HEK293 (cell line): Measurements from ENCODE around the gene SPACA4.
A peak's percentile ranks its signal among the peaks of the same experiment; 100 is the strongest.

Experiments
- FEZF1 ChIP-seq: fragments of 450-650 bp; formaldehyde crosslinking; IDR thresholded peaks from 2 replicates; pipeline ENCODE4 v1.5.1; 2016; ENCODE audit warnings: missing biosample characterization, missing genetic modification characterization
- GLIS2 ChIP-seq: fragments of 450-650 bp; formaldehyde crosslinking; IDR thresholded peaks from 2 replicates; pipeline ENCODE4 v1.5.1; 2016; ENCODE audit warnings: missing biosample characterization, missing genetic modification characterization
- KLF16 ChIP-seq: fragments of 450-650 bp; formaldehyde crosslinking; IDR thresholded peaks from 2 replicates; pipeline ENCODE4 v1.5.1; 2017; ENCODE audit warnings: missing biosample characterization, missing genetic modification characterization
- KLF7 ChIP-seq: fragments of 450-650 bp; formaldehyde crosslinking; IDR thresholded peaks from 2 replicates; pipeline ENCODE4 v1.5.1; 2016; ENCODE audit warnings: missing biosample characterization, missing genetic modification characterization, borderline replicate concordance
- SP7 ChIP-seq: fragments of 450-650 bp; formaldehyde crosslinking; IDR thresholded peaks from 2 replicates; pipeline ENCODE4 v1.5.1; 2016; ENCODE audit warnings: missing biosample characterization, missing genetic modification characterization
- ZBTB8A ChIP-seq: fragments of 450-650 bp; formaldehyde crosslinking; IDR thresholded peaks from 2 replicates; pipeline ENCODE4 v1.5.1; 2016; ENCODE audit warnings: missing biosample characterization, missing genetic modification characterization
- ZNF16 ChIP-seq: fragments of 450-650 bp; formaldehyde crosslinking; IDR thresholded peaks from 2 replicates; pipeline ENCODE4 v1.5.1; 2016; ENCODE audit warnings: low read depth, missing biosample characterization, missing genetic modification characterization
- ZNF2 ChIP-seq: fragments of 450-650 bp; formaldehyde crosslinking; IDR thresholded peaks from 2 replicates; pipeline ENCODE4 v1.5.1; 2016; ENCODE audit warnings: missing biosample characterization, missing genetic modification characterization
- ZNF202 ChIP-seq: fragments of 450-650 bp; formaldehyde crosslinking; IDR thresholded peaks from 2 replicates; pipeline ENCODE4 v1.5.1; 2016; ENCODE audit warnings: missing biosample characterization, missing genetic modification characterization, borderline replicate concordance
- ZNF311 ChIP-seq: fragments of 450-650 bp; formaldehyde crosslinking; IDR thresholded peaks from 2 replicates; pipeline ENCODE4 v1.5.1; 2017; ENCODE audit warnings: missing biosample characterization, missing genetic modification characterization, borderline replicate concordance
- ZNF335 ChIP-seq: fragments of 450-650 bp; formaldehyde crosslinking; conservative IDR thresholded peaks from 2 replicates; pipeline ENCODE4 v1.5.1; 2016; ENCODE audit warnings: missing biosample characterization, missing genetic modification characterization
- ZNF341 ChIP-seq: fragments of 450-650 bp; formaldehyde crosslinking; IDR thresholded peaks from 2 replicates; pipeline ENCODE4; 2016; ENCODE audit warnings: low read depth, missing biosample characterization, missing genetic modification characterization
- ZNF473 ChIP-seq: fragments of 450-650 bp; formaldehyde crosslinking; IDR thresholded peaks from 2 replicates; pipeline ENCODE4 v1.5.1; 2017; ENCODE audit warnings: missing biosample characterization, missing genetic modification characterization
- ZNF501 ChIP-seq: fragments of 450-650 bp; formaldehyde crosslinking; IDR thresholded peaks from 2 replicates; pipeline ENCODE4 v1.5.1; 2016; ENCODE audit warnings: missing biosample characterization, missing genetic modification characterization
- ZNF600 ChIP-seq: fragments of 450-650 bp; formaldehyde crosslinking; IDR thresholded peaks from 2 replicates; pipeline ENCODE4 v1.5.1; 2016; ENCODE audit warnings: missing biosample characterization, missing genetic modification characterization
- ZNF624 ChIP-seq: fragments of 450-650 bp; formaldehyde crosslinking; IDR thresholded peaks from 2 replicates; pipeline ENCODE4 v1.5.1; 2017; ENCODE audit warnings: missing biosample characterization, missing genetic modification characterization
- ZSCAN30 ChIP-seq: fragments of 450-650 bp; IDR thresholded peaks from 2 replicates; pipeline ENCODE4 v1.5.1; 2018; ENCODE audit warnings: missing biosample characterization, mild to moderate bottlenecking, missing genetic modification characterization, moderate library complexity
- TF ChIP-seq, protein P1 (sequence below): fragments of 450-650 bp; formaldehyde crosslinking; IDR thresholded peaks from 2 replicates; pipeline ENCODE4 v1.5.1; 2016; ENCODE audit warnings: missing biosample characterization, missing genetic modification characterization
- TF ChIP-seq, protein P2 (sequence below): fragments of 450-650 bp; formaldehyde crosslinking; IDR thresholded peaks from 2 replicates; pipeline ENCODE4 v1.5.1; 2016; ENCODE audit warnings: missing biosample characterization, missing genetic modification characterization, low read depth
- TF ChIP-seq, protein P3 (sequence below): fragments of 450-650 bp; formaldehyde crosslinking; conservative IDR thresholded peaks from 2 replicates; pipeline ENCODE4 v1.5.1; 2016; ENCODE audit warnings: low read depth, missing biosample characterization, missing genetic modification characterization
- TF ChIP-seq, protein P4 (sequence below): fragments of 450-650 bp; formaldehyde crosslinking; IDR thresholded peaks from 2 replicates; pipeline ENCODE4 v1.5.1; 2016; ENCODE audit warnings: missing biosample characterization, missing genetic modification characterization

The SPACA4 gene

DNA sequence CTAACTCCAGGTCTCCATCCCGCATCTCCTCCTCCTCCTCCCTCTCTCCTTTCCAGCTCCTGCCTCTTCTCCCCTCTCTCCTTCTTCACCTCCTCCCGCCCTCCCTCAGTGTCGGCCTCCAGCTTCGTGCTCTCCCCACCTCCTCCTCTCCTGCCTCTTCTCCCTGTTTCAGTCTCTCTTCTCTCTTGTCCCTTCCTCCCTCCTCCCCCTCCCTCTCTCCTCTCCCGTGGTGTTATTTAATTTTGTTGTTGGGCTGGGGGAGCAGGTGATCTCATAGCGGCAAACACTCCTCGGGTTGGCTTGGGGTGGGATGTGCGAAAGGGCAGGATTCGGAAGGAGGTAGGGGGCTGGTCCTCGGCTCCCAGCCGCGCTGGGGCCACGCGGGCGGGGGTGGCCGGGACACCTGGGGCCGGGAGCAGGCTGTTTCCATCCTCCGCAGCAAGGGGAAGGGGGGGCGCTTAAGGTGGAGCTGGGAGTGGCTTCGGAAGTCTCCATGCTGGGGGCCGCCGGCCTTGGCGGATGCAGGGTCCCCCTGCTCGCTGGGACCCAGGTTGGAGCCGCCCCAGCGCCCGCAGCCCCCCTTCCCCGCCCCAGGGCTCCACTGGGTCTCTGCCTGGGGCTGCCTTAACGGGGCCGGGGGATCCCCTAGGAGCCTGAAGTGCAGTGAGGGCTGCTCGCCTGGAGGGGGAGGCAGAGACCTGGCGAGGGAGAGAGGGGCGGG, 39.6 kb downstream of the SPACA4 start, which contains the start of gene CA11 (continued):
- peak; percentile 32; the same call in 1 of the 2 replicates for TF ChIP-seq FEZF1 (tag by site-specific recombination)
- TF ChIP-seq ZNF341 (tag by site-specific recombination), result peak; percentile 86
- peak; percentile 74 for TF ChIP-seq SP7 (tag by site-specific recombination)
- TF ChIP-seq ZNF311 (tag by site-specific recombination), result no peak
- peak; percentile 86 for TF ChIP-seq KLF16 (tag by site-specific recombination)
- TF ChIP-seq ZNF202 (tag by site-specific recombination), result no peak
- peak; percentile 87 for TF ChIP-seq ZNF335
- TF ChIP-seq GLIS2 (tag by site-specific recombination), result peak; percentile 92
- no peak for TF ChIP-seq ZNF624 (tag by site-specific recombination)
- TF ChIP-seq, protein P1, sequence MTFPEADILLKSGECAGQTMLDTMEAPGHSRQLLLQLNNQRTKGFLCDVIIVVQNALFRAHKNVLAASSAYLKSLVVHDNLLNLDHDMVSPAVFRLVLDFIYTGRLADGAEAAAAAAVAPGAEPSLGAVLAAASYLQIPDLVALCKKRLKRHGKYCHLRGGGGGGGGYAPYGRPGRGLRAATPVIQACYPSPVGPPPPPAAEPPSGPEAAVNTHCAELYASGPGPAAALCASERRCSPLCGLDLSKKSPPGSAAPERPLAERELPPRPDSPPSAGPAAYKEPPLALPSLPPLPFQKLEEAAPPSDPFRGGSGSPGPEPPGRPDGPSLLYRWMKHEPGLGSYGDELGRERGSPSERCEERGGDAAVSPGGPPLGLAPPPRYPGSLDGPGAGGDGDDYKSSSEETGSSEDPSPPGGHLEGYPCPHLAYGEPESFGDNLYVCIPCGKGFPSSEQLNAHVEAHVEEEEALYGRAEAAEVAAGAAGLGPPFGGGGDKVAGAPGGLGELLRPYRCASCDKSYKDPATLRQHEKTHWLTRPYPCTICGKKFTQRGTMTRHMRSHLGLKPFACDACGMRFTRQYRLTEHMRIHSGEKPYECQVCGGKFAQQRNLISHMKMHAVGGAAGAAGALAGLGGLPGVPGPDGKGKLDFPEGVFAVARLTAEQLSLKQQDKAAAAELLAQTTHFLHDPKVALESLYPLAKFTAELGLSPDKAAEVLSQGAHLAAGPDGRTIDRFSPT (tag by site-specific recombination), result no peak
- peak; percentile 46; the same call in 1 of the 2 replicates for TF ChIP-seq ZNF16 (tag by site-specific recombination)
- TF ChIP-seq, protein P2, sequence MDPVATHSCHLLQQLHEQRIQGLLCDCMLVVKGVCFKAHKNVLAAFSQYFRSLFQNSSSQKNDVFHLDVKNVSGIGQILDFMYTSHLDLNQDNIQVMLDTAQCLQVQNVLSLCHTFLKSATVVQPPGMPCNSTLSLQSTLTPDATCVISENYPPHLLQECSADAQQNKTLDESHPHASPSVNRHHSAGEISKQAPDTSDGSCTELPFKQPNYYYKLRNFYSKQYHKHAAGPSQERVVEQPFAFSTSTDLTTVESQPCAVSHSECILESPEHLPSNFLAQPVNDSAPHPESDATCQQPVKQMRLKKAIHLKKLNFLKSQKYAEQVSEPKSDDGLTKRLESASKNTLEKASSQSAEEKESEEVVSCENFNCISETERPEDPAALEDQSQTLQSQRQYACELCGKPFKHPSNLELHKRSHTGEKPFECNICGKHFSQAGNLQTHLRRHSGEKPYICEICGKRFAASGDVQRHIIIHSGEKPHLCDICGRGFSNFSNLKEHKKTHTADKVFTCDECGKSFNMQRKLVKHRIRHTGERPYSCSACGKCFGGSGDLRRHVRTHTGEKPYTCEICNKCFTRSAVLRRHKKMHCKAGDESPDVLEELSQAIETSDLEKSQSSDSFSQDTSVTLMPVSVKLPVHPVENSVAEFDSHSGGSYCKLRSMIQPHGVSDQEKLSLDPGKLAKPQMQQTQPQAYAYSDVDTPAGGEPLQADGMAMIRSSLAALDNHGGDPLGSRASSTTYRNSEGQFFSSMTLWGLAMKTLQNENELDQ (tag by site-specific recombination), result no peak
- TF ChIP-seq ZNF2 (tag by site-specific recombination), result no peak
- TF ChIP-seq, protein P3, sequence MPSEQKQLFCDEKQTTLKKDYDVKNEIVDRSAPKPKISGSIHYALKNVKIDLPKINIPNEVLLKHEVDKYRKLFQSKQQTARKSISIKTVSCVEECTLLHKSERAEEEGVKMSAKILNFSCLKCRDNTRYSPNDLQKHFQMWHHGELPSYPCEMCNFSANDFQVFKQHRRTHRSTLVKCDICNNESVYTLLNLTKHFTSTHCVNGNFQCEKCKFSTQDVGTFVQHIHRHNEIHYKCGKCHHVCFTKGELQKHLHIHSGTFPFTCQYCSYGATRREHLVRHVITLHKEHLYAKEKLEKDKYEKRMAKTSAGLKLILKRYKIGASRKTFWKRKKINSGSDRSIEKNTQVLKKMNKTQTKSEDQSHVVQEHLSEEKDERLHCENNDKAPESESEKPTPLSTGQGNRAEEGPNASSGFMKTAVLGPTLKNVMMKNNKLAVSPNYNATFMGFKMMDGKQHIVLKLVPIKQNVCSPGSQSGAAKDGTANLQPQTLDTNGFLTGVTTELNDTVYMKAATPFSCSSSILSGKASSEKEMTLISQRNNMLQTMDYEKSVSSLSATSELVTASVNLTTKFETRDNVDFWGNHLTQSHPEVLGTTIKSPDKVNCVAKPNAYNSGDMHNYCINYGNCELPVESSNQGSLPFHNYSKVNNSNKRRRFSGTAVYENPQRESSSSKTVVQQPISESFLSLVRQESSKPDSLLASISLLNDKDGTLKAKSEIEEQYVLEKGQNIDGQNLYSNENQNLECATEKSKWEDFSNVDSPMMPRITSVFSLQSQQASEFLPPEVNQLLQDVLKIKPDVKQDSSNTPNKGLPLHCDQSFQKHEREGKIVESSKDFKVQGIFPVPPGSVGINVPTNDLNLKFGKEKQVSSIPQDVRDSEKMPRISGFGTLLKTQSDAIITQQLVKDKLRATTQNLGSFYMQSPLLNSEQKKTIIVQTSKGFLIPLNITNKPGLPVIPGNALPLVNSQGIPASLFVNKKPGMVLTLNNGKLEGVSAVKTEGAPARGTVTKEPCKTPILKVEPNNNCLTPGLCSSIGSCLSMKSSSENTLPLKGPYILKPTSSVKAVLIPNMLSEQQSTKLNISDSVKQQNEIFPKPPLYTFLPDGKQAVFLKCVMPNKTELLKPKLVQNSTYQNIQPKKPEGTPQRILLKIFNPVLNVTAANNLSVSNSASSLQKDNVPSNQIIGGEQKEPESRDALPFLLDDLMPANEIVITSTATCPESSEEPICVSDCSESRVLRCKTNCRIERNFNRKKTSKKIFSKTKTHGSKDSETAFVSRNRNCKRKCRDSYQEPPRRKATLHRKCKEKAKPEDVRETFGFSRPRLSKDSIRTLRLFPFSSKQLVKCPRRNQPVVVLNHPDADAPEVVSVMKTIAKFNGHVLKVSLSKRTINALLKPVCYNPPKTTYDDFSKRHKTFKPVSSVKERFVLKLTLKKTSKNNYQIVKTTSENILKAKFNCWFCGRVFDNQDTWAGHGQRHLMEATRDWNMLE (tag by site-specific recombination), result no peak
- TF ChIP-seq ZNF600 (tag by site-specific recombination), result peak; percentile 89; the same call in 1 of the 2 replicates
- peak; percentile 34; the same call in 1 of the 2 replicates for TF ChIP-seq KLF7 (tag by site-specific recombination)
- TF ChIP-seq, protein P4, sequence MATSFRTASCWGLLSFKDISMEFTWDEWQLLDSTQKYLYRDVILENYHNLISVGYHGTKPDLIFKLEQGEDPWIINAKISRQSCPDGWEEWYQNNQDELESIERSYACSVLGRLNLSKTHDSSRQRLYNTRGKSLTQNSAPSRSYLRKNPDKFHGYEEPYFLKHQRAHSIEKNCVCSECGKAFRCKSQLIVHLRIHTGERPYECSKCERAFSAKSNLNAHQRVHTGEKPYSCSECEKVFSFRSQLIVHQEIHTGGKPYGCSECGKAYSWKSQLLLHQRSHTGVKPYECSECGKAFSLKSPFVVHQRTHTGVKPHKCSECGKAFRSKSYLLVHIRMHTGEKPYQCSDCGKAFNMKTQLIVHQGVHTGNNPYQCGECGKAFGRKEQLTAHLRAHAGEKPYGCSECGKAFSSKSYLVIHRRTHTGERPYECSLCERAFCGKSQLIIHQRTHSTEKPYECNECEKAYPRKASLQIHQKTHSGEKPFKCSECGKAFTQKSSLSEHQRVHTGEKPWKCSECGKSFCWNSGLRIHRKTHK (tag by site-specific recombination), result no peak
- TF ChIP-seq ZSCAN30 (tag by site-specific recombination), result 0 out of 2 replicates have a peak, but pooled peaks have one; percentile 61
- peak; percentile 72; the same call in 1 of the 2 replicates for TF ChIP-seq ZNF501
- no peak for TF ChIP-seq ZNF473
- peak; percentile 73 for TF ChIP-seq ZBTB8A (tag by site-specific recombination)
